ENCODE measurements around the gene NFS1.

NFS1 gene

DNA sequence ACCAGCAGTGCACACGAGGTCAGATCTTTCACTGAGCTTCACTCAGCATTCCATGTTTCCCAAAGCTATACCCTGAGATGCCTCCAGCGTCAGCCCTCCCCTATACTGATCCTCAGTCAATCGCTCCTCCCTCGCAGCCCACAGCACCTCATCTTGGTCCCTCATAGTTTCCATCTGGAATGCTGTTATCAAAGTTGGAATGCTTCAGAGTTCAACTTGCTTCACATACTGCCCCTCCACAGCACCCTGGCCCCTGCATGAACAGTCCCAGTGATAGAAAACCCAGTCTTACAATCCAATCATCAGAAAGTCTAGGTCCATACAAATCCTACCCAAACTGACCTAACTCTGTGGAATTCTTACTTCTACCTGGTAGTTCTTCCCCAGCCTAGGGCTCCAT, 63.5 kb downstream of the NFS1 start:
- FAIRE-seq, result no peak

- FAIRE-seq, result no peak
Observed at GRCh38 chr20:35632539-35633115, 66.5 kb downstream of the NFS1 start.

GRCh38 chr20:35630636-35631035, 68.5 kb downstream of the NFS1 start:
- FAIRE-seq, result no peak

GRCh38 chr20:35629427-35630145, 69.6 kb downstream of the NFS1 start:
- no peak for FAIRE-seq

- no peak for FAIRE-seq
Observed at GRCh38 chr20:35627121-35627520, 72.0 kb downstream of the NFS1 start.

- no peak for FAIRE-seq
Observed at GRCh38 chr20:35626386-35627001, 72.7 kb downstream of the NFS1 start.

DNA sequence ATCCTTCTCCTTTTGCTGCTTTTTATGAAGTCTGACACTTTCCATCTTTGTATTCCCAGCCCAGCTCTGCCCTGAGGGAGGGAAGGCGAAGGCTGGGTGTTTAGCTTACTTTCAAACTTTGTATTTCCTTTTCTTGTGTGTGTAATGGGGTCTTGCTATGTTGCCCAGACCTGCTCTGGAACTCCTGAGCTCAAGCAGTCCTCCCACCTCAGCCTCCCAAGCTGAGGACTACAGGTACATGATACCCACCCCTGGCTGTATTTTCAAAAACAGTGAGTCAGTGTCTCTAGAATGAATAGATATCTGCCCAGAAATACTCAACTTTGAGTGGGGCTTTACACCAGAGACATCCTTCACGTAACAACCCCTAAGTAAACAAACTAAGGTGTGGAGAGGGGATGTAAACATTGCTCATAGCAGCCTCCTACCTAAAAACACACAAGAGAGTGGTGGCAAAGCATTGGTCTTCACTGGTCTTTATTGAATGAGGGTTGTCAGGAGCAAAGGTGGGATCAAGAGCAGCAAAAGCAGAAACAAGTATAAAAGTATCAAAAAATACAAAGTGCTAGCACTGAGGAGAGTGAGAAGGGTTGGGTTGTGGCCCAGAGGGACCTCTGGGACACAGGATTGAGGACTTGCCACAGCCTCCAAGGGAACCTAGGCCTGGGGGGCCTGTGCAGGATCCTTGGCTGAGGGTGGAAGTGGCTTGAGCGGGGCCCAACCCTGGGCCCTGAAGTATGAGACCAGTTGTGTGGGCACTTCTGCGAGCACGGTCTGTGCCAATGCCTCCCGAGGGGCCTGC, 73.4 kb downstream of the NFS1 start:
- FAIRE-seq, result no peak

DNA sequence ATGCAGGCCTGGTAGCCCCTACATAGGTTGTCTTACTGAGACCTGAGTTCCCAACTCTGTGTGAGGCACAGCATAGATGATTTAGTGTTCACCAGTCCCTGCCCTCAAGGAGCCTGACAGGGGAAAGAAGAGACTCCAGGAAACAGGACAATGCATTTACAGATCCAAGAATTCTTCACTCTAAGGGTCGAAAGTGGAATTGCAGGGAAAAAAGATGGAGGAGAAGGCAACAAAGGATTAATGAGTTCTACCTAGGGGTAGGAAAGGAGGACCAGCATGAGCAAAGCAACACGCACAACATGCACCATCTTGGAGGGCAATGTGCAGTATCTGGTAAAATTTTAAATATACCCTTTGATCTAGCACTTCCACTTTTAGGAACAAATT, 77.6 kb downstream of the NFS1 start:
- no peak for FAIRE-seq

GRCh38 chr20:35620818-35621559, 78.2 kb downstream of the NFS1 start:
- no peak for FAIRE-seq

DNA sequence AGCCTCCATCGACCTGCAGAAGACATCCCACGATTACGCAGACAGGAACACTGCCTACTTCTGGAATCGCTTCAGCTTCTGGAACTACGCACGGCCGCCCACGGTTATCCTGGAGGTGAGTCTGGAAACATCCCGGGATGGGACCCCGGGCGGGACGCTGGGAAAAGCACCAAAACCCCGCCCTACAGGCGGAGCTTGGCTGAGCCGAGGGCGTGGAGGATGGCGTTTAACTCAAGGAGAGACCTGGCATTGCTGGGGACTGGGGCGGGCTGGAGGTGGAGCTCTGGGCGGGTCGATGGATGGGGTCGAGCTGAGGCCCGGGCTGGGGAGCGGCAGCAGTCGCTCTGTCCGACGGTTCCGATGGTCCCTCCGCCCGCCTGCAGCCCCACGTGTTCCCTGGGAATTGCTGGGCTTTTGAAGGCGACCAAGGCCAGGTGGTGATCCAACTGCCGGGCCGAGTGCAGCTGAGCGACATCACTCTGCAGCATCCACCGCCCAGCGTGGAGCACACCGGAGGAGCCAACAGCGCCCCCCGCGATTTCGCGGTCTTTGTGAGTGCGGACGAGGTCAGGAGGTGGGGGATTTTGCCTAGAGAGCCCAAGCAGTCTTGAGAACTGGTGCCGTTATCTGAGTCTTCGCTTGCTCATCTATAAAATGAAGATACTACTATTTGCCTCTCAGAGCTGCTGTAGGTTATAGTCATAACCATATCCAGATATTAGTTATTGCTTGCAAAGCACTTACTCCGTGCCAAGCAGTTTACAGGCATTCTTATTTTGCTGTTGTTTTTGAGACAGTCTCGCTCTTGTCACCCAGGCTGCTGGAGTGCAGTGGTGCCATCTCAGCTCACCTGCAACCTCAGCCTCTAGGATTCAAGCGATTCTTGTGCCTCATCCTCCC, 79.7 kb downstream of the NFS1 start:
- no peak for FAIRE-seq

GRCh38 chr20:35618263-35619131, 80.7 kb downstream of the NFS1 start:
- FAIRE-seq, result no peak

Measured in endometrium (tissue), 2 donors.